ENCODE data around the gene OCLN.

OCLN gene

GRCh38 chr5:69492923-69493395, 369 bp downstream of the OCLN start:
- no peak for TF ChIP-seq EZH2 (IDR thresholded peaks at IDR 0.05; ENCODE audit: borderline replicate concordance, low read depth, low read length, severe bottlenecking)
- TF ChIP-seq, protein P1, sequence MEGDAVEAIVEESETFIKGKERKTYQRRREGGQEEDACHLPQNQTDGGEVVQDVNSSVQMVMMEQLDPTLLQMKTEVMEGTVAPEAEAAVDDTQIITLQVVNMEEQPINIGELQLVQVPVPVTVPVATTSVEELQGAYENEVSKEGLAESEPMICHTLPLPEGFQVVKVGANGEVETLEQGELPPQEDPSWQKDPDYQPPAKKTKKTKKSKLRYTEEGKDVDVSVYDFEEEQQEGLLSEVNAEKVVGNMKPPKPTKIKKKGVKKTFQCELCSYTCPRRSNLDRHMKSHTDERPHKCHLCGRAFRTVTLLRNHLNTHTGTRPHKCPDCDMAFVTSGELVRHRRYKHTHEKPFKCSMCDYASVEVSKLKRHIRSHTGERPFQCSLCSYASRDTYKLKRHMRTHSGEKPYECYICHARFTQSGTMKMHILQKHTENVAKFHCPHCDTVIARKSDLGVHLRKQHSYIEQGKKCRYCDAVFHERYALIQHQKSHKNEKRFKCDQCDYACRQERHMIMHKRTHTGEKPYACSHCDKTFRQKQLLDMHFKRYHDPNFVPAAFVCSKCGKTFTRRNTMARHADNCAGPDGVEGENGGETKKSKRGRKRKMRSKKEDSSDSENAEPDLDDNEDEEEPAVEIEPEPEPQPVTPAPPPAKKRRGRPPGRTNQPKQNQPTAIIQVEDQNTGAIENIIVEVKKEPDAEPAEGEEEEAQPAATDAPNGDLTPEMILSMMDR (IDR thresholded peaks at IDR 0.05; ENCODE audit: borderline replicate concordance, extremely low read depth, low read length, poor library complexity, severe bottlenecking): no peak
- no peaks in the 10 kb centered on the region for H3K79me2 ChIP-seq (ENCODE audit: insufficient read depth, low read length)
- ATAC-seq (ENCODE audit: insufficient read depth, low read depth) (no peak), DNase-seq (no peak)
- no peak overlapping the region for H2AFZ ChIP-seq (ENCODE audit: low read depth, low read length)
- H3K4me2 ChIP-seq (ENCODE audit: insufficient read depth, low read length): no peak overlapping the region
- no peaks in the 10 kb centered on the region for H4K20me1 ChIP-seq (ENCODE audit: insufficient read depth, low read length)
- H3K36me3 ChIP-seq (ENCODE audit: insufficient read depth, low read length): no peaks in the 10 kb centered on the region
- H3K9me3 ChIP-seq (ENCODE audit: insufficient read depth, low read length, severe bottlenecking): no peaks in the 10 kb centered on the region
- no peak overlapping the region for H3K27ac ChIP-seq (ENCODE audit: low read length)
- H3K9ac ChIP-seq (ENCODE audit: low read depth, low read length): no peak overlapping the region
- no peaks in the 10 kb centered on the region for H3K4me1 ChIP-seq (ENCODE audit: insufficient read depth, low read length)
- peaks cover 9% of the 10 kb centered on the region for H3K27me3 ChIP-seq (ENCODE audit: insufficient read depth, low read length, poor library complexity)
- no peak overlapping the region for H3K4me3 ChIP-seq (ENCODE audit: low read depth in 1 of 2, low read length in 2 of 2)

- ATAC-seq (ENCODE audit: insufficient read depth, low read depth) (no peak), DNase-seq (no peak)
- Histone ChIP-seq H3K79me2 (ENCODE audit: insufficient read depth, low read length) (no peaks in the 10 kb centered on the region), H3K4me1 (ENCODE audit: insufficient read depth, low read length) (no peaks in the 10 kb centered on the region), H3K27ac (ENCODE audit: low read length) (no peak overlapping the region), H2AFZ (ENCODE audit: low read depth, low read length) (no peak overlapping the region), H3K36me3 (ENCODE audit: insufficient read depth, low read length) (no peaks in the 10 kb centered on the region), H3K9me3 (ENCODE audit: insufficient read depth, low read length, severe bottlenecking) (no peaks in the 10 kb centered on the region), H3K9ac (ENCODE audit: low read depth, low read length) (no peak overlapping the region), H3K4me3 (ENCODE audit: low read depth in 1 of 2, low read length in 2 of 2) (no peak overlapping the region), H3K27me3 (ENCODE audit: insufficient read depth, low read length, poor library complexity) (peaks cover 9% of the 10 kb centered on the region), H4K20me1 (ENCODE audit: insufficient read depth, low read length) (no peaks in the 10 kb centered on the region), H3K4me2 (ENCODE audit: insufficient read depth, low read length) (no peak overlapping the region)
- no peak for TF ChIP-seq EZH2 (IDR thresholded peaks at IDR 0.05; ENCODE audit: borderline replicate concordance, low read depth, low read length, severe bottlenecking)
- TF ChIP-seq, protein P1 (IDR thresholded peaks at IDR 0.05; ENCODE audit: borderline replicate concordance, extremely low read depth, low read length, poor library complexity, severe bottlenecking): no peak
Observed at GRCh38 chr5:69493396-69494133, 975 bp downstream of the OCLN start.

GRCh38 chr5:69494452-69494851, 1.9 kb downstream of the OCLN start:
- Histone ChIP-seq H3K4me2 (ENCODE audit: insufficient read depth, low read length) (no peak overlapping the region), H3K27me3 (ENCODE audit: insufficient read depth, low read length, poor library complexity) (peaks cover 4% of the 10 kb centered on the region), H3K9ac (ENCODE audit: low read depth, low read length) (no peak overlapping the region), H3K27ac (ENCODE audit: low read length) (no peak overlapping the region), H3K9me3 (ENCODE audit: insufficient read depth, low read length, severe bottlenecking) (no peaks in the 10 kb centered on the region), H4K20me1 (ENCODE audit: insufficient read depth, low read length) (no peaks in the 10 kb centered on the region), H3K79me2 (ENCODE audit: insufficient read depth, low read length) (no peaks in the 10 kb centered on the region), H3K36me3 (ENCODE audit: insufficient read depth, low read length) (no peaks in the 10 kb centered on the region), H3K4me1 (ENCODE audit: insufficient read depth, low read length) (no peaks in the 10 kb centered on the region), H2AFZ (ENCODE audit: low read depth, low read length) (no peak overlapping the region), H3K4me3 (ENCODE audit: low read depth in 1 of 2, low read length in 2 of 2) (no peak overlapping the region)
- ATAC-seq (ENCODE audit: insufficient read depth, low read depth) (no peak), DNase-seq (no peak)
- no peak for TF ChIP-seq EZH2 (IDR thresholded peaks at IDR 0.05; ENCODE audit: borderline replicate concordance, low read depth, low read length, severe bottlenecking)
- TF ChIP-seq, protein P1 (IDR thresholded peaks at IDR 0.05; ENCODE audit: borderline replicate concordance, extremely low read depth, low read length, poor library complexity, severe bottlenecking): no peak

All from DND-41 (cell line).